Vagina (tissue), 2 donors: ENCODE results near the gene MAZ. TPM values are rescaled to one million over a fixed set of nuclear protein-coding genes. Genes with fewer than 3 reads are reported as not detected.

ENCODE experiments used
- DNase-seq, 2 donors: peaks; one replicate each; pipeline ENCODE4 v3.0.0-alpha.2; 2017; ENCODE audit errors: extremely low spot score in 2 of 2
- H3K27ac ChIP-seq: fragments of 200-600 bp; sonication (generic); one replicate; pipeline ENCODE4 v1.5.1; 2019
- H3K27me3 ChIP-seq: fragments of 200-600 bp; sonication (generic); one replicate; pipeline ENCODE4 v1.5.1; 2019
- H3K36me3 ChIP-seq, 2 donors: fragments of 200-600 bp; sonication (generic); one replicate each; pipeline ENCODE4 v1.5.1; 2017 to 2019
- H3K4me1 ChIP-seq: fragments of 200-600 bp; sonication (generic); one replicate; pipeline ENCODE4 v1.5.1; 2019
- H3K4me3 ChIP-seq, 2 donors: fragments of 200-600 bp; sonication (generic); 1 replicate in 1 of 2; 2 replicates in 1 of 2; pipeline ENCODE4 v1.5.1; 2016 to 2019
- H3K9me3 ChIP-seq: fragments of 200-600 bp; sonication (generic); one replicate; pipeline ENCODE4 v1.5.1; 2019
- CTCF ChIP-seq, 3 experiments: fragments of 450-650 bp in 2 of 3; fragments of 200-600 bp in 1 of 3; sonication (generic) in 1 of 3; IDR thresholded peaks; one replicate each; pipeline ENCODE4 v1.5.1; 2017 to 2019; ENCODE audit warnings: antibody characterized with exemption in 3 of 3, mild to moderate bottlenecking in 2 of 3, moderate library complexity in 2 of 3
- POLR2A ChIP-seq, 2 donors: fragments of 450-650 bp; IDR thresholded peaks; one replicate each; pipeline ENCODE4 v1.6.1; 2017; ENCODE audit warnings: antibody characterized with exemption in 2 of 2, mild to moderate bottlenecking in 2 of 2, moderate library complexity in 2 of 2
- POLR2AphosphoS5 ChIP-seq, 2 donors: sonication (generic); formaldehyde crosslinking; IDR thresholded peaks; one replicate each; pipeline ENCODE4 v1.9.0; 2017; ENCODE audit warnings: antibody characterized with exemption in 2 of 2, mild to moderate bottlenecking in 2 of 2, low read depth in 1 of 2; ENCODE audit not compliant: insufficient read depth in 1 of 2
- intact Hi-C: fragments of 100-400 bp; cut with DNase I; formaldehyde crosslinking; loops from one replicate; pipeline ENCODE4 v1.15.1; 2023
- total RNA-seq: library from RNA; depleted of rRNA; stranded (reverse); fragments of >200 nt; gene quantifications from one replicate; pipeline ENCODE4 v1.2.3, GENCODE V29; 2016

MAZ gene
- total RNA-seq, 1 donor from 2014 or later = 87.7 TPM

DNA sequence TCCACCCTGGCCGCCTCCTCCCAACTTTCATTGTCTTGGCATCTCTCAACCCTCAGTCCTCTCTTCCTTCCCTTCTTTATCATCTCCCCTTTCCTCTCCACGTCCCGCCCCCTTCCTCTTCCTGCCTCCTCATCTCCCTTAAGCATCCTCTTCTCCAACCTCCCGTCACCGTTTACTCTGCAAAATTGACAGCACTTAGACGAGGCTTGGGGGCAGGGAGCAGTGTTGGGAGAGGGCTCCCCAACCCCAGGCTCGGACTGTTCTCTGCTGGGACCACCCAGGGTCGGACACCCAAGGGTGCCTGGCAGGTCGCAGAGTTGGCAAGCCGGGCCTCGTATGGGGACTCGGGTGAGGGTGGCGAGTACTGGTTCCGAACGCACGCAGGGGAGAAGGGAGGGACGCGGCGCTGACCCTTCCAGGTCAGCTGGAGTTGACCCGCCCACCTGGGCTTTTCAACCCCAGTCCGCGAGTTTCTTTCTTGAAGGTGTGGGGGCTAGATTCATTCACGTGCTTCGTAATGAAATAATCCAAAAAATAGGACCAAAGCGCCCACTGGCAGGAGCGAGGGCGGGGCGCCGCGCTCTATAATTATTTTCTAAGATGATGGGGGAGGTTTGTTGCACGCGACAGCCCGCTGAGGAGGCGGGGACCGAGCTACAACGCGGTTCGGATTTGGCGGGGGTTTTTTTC is 8.8 kb downstream of the MAZ start:
- H3K27ac ChIP-seq = peak overlapping the region; percentile 94
- DNase-seq = peak in 1 of 2 donors; percentile 87
- peaks cover 0 to 6% of the 10 kb centered on the region in 2 donors for H3K36me3 ChIP-seq
- no peak for TF ChIP-seq POLR2A (IDR thresholded peaks at IDR 0.05)
- TF ChIP-seq CTCF (IDR thresholded peaks at IDR 0.05) = no peak
- H3K27me3 ChIP-seq = no peaks in the 10 kb centered on the region
- H3K4me1 ChIP-seq = peaks cover 87% of the 10 kb centered on the region
- intact Hi-C loops = no loop called here
- H3K9me3 ChIP-seq = no peaks in the 10 kb centered on the region
- H3K4me3 ChIP-seq = peak overlapping the region; percentile 70 to 74

- DNase-seq = peak in 1 of 2 donors; percentile 100
- Histone ChIP-seq H3K36me3 (peaks cover 0 to 5% of the 10 kb centered on the region in 2 donors), H3K27ac (peak within 1 kb of the TSS; percentile 94), H3K4me1 (peaks cover 83% of the 10 kb centered on the region), H3K27me3 (no peaks in the 10 kb centered on the region), H3K4me3 (peak within 1 kb of the TSS; percentile 70 to 74), H3K9me3 (no peaks in the 10 kb centered on the region)
- peak; percentile 45 to 78 (median 76) for TF ChIP-seq CTCF (IDR thresholded peaks at IDR 0.05)
- TF ChIP-seq POLR2AphosphoS5 (IDR thresholded peaks at IDR 0.05; ENCODE audit: insufficient read depth in 1 of 2, low read depth in 1 of 2) = peak; percentile 95 to 99
- peak in 1 of 2 donors; percentile 48 for TF ChIP-seq POLR2A (IDR thresholded peaks at IDR 0.05)
- intact Hi-C loops = no loop called here
Measured at GRCh38 chr16:29815793-29816693, 9.7 kb downstream of the MAZ start, which contains the start of gene PAGR1. TSS of gene PAGR1 (plus strand) at chr16:29816152. CDS start at chr16:29816526, 374 bp downstream.

- peak in 1 of 2 donors; percentile 89 for DNase-seq
- Histone ChIP-seq H3K9me3 (no peaks in the 10 kb centered on the region), H3K4me3 (peak overlapping the region; percentile 70), H3K36me3 (peaks cover 0 to 5% of the 10 kb centered on the region in 2 donors), H3K27me3 (no peaks in the 10 kb centered on the region), H3K27ac (peak overlapping the region; percentile 94), H3K4me1 (peaks cover 84% of the 10 kb centered on the region)
- intact Hi-C loops = no loop called here
- no peak for TF ChIP-seq CTCF (IDR thresholded peaks at IDR 0.05)
- TF ChIP-seq POLR2A (IDR thresholded peaks at IDR 0.05) = peak in 1 of 2 donors; percentile 22
- no peak for TF ChIP-seq POLR2AphosphoS5 (IDR thresholded peaks at IDR 0.05; ENCODE audit: insufficient read depth in 1 of 2, low read depth in 1 of 2)
Measured at GRCh38 chr16:29816694-29817441, 10.5 kb downstream of the MAZ start.

GRCh38 chr16:29818082-29818481 is 11.8 kb downstream of the MAZ start:
- Histone ChIP-seq H3K4me3 (no peak overlapping the region), H3K9me3 (no peaks in the 10 kb centered on the region), H3K36me3 (peaks cover 0 to 5% of the 10 kb centered on the region in 2 donors), H3K27me3 (no peaks in the 10 kb centered on the region), H3K27ac (no peak overlapping the region), H3K4me1 (peaks cover 84% of the 10 kb centered on the region)
- intact Hi-C loops = no loop called here
- DNase-seq = no peak
- no peak for TF ChIP-seq CTCF (IDR thresholded peaks at IDR 0.05)
- TF ChIP-seq POLR2AphosphoS5 (IDR thresholded peaks at IDR 0.05; ENCODE audit: insufficient read depth in 1 of 2, low read depth in 1 of 2) = no peak
- no peak for TF ChIP-seq POLR2A (IDR thresholded peaks at IDR 0.05)
